ENCODE data around the gene VILL.
"Not testable (repeated sequence)": the region's sequence is repeated elsewhere in the genome, so short reads cannot be mapped to it uniquely, and the experiment has no call there.

The VILL gene

GRCh38 chr3:37986479-37987314 lies 3.9 kb upstream of the VILL start:
- DNase-seq (ENCODE audit: low read depth): no peak

GRCh38 chr3:37987315-37987697 lies 3.3 kb upstream of the VILL start:
- no peak for DNase-seq (ENCODE audit: low read depth)

- DNase-seq (ENCODE audit: low read depth): no peak
Observed at GRCh38 chr3:37987751-37988179, 2.8 kb upstream of the VILL start.

- not testable (repeated sequence) for DNase-seq (ENCODE audit: low read depth)
Observed at GRCh38 chr3:37988376-37988775, 2.2 kb upstream of the VILL start.

GRCh38 chr3:37988931-37989525 lies 1.6 kb upstream of the VILL start:
- no peak for DNase-seq (ENCODE audit: low read depth)

GRCh38 chr3:37989821-37990480 lies 635 bp upstream of the VILL start:
- DNase-seq (ENCODE audit: low read depth): no peak

GRCh38 chr3:37991109-37991508 lies 523 bp downstream of the VILL start:
- no peak for DNase-seq (ENCODE audit: low read depth)

GRCh38 chr3:37991823-37992222 lies 1.2 kb downstream of the VILL start:
- no peak for DNase-seq (ENCODE audit: low read depth)

GRCh38 chr3:37992271-37993066 lies 1.9 kb downstream of the VILL start:
- DNase-seq (ENCODE audit: low read depth): no peak

GRCh38 chr3:37993067-37993455 lies 2.5 kb downstream of the VILL start:
- no peak for DNase-seq (ENCODE audit: low read depth)

- DNase-seq (ENCODE audit: low read depth): no peak
Observed at GRCh38 chr3:37993460-37993819, 2.9 kb downstream of the VILL start.

GRCh38 chr3:37993820-37994638 lies 3.4 kb downstream of the VILL start:
- DNase-seq (ENCODE audit: low read depth): peak; percentile 47

GRCh38 chr3:37994639-37994972 lies 4.0 kb downstream of the VILL start:
- DNase-seq (ENCODE audit: low read depth): no peak

GRCh38 chr3:37995652-37996641 lies 5.4 kb downstream of the VILL start:
- no peak for DNase-seq (ENCODE audit: low read depth)

GRCh38 chr3:37996785-37997301 lies 6.3 kb downstream of the VILL start:
- DNase-seq (ENCODE audit: low read depth): peak; percentile 82

GRCh38 chr3:37997342-37997741 lies 6.8 kb downstream of the VILL start:
- DNase-seq (ENCODE audit: low read depth): no peak

GRCh38 chr3:37997791-37998370 lies 7.3 kb downstream of the VILL start:
- no peak for DNase-seq (ENCODE audit: low read depth)

- DNase-seq (ENCODE audit: low read depth): no peak
Observed at GRCh38 chr3:37999836-38000235, 9.2 kb downstream of the VILL start.

GRCh38 chr3:38000242-38000916 lies 9.8 kb downstream of the VILL start:
- no peak for DNase-seq (ENCODE audit: low read depth)

Measured in stimulated activated CD8-positive, alpha-beta memory T cell treated with anti-CD3 and anti-CD28 coated beads, Interleukin-7, amount 100 ng/mL, for 24 hours (primary cell).